Kidney glomerular epithelial cell (primary cell): ENCODE measurements around the gene CPB2.

Source experiments
- DNase-seq: peaks from one replicate; lab custom pipeline; 2025; lab: John Stamatoyannopoulos, UW

Gene CPB2

DNA sequence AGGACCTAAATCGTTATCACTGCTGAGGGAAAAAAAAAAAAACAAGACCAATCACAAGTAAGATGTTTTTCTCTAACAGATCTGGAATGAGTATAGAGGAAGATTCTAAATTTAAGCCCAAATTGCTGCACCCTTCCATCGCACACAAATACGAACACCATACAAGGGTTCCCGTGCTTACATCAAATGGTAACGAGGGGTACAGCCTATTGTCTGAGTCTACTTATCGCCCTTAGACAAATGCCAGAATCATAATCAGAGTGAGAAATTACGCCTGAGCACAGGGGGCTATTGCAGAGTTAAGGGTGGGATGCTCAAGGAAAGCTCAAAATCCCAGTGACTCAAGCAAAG lies 52.9 kb downstream of the CPB2 start:
- no peak for DNase-seq

DNA sequence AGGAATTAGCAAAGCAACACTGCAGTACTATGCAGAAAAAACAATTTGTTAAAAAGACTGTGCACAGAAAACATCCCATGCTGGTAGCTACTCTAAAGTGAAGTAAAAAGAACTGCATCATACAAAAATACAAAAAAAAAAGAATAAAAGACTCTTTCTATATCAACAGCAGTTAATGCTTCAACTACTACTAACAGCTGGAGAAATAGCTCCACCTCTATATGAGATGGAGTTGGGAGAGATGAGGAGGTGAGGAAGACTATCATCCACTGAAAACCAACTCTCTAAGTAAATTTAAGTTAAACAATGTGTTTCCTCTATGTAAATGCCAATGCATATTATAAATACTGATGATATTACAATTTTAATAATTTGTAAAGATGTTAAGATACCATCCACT lies 54.1 kb downstream of the CPB2 start:
- DNase-seq: no peak

- no peak for DNase-seq
Observed at GRCh38 chr13:46045424-46045823, 59.4 kb downstream of the CPB2 start.

GRCh38 chr13:46043647-46044046 lies 61.2 kb downstream of the CPB2 start:
- no peak for DNase-seq

GRCh38 chr13:46041419-46041839 lies 63.4 kb downstream of the CPB2 start:
- no peak for DNase-seq

- no peak for DNase-seq
Observed at GRCh38 chr13:46040763-46041162, 64.1 kb downstream of the CPB2 start.

GRCh38 chr13:46039411-46040182 lies 65.2 kb downstream of the CPB2 start:
- no peak for DNase-seq

DNA sequence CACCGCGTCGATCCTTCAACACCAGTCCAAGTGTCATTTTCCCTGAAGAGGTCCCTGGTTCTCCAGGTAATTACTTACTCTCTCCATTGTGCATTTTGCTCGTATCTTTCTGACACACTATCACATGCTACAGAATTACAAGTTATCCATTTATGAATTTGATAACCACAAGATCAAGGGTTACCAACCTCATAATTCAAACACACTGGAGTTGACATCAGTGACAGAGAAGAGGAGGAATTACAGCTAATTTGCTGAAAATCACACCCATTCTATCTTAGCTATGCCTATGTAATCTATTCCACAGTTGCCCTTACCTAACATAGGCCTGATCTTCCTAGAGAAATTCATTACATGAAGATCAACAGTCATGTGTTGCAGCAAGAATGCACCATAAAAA lies 66.5 kb downstream of the CPB2 start:
- DNase-seq: no peak

DNA sequence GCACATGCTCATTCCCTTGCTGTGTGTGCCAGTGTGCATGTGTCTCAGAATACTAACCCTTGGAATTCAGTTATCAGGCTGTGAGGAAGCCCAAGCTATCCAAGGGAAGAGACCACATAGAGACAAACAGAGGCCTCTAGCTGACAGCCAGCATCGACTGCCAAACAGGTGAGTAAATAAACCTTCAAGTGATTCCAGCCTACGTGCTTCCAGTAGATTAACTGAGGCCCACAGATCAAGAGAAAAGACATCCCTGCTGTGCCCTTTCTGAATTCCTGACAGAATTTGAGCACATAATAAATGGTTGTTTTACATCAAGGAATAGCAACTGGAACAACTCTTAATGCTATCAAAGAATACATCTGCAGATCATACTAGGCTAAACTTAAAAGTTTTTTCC lies 69.8 kb downstream of the CPB2 start:
- DNase-seq: no peak

- no peak for DNase-seq
Observed at GRCh38 chr13:46032341-46032740, 72.5 kb downstream of the CPB2 start.

DNA sequence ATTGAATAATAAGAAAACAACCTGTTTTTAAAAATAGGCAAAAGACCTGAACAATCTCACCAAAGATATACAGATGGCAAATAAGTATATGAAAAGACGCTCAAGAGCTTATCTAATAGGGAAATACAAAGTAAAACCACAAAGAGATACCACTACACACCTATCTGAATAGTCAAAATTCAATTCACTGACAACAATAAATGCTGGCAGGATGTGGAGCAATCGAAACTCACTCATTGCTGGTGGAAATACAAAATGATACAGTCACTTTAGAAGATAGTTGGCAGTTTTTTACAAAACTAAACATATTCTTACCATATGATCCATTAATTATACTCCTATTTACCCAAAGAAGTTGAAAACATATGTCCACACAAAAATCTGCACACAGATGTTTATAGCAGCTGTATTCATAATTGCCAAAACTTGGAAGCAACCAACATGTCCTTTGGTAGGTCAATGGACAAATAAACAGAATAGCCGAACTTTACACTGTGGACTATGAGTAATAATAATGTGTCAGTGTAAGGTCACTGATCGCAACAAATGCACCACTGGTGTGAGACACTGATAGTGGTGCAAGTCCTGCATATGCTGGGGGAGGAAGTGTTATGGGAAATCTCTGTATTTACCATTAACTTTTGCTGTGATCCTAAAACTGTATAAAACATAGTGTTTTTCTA lies 73.1 kb downstream of the CPB2 start:
- no peak for DNase-seq

DNA sequence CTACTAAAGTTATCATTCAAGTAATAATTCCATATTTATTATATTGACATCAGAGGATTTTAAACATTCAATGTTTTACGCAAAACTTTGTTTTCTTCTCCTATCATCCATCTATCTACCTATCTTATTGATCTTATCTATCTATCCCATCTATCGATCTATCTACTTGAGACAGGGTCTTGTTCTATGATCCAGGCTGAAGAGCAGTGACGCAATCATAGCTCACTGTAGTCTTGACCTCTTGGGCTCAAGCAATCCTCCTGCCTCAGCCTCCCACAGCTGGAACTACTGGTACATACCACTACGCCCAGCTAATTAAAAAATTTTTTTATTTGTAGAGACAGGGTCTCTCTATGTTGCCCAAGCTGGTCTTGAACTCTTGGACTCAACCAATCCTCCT lies 79.7 kb downstream of the CPB2 start:
- no peak for DNase-seq

GRCh38 chr13:46022481-46022880 lies 82.4 kb downstream of the CPB2 start:
- no peak for DNase-seq

- DNase-seq: no peak
Observed at GRCh38 chr13:46016216-46016615, 88.6 kb downstream of the CPB2 start.

DNA sequence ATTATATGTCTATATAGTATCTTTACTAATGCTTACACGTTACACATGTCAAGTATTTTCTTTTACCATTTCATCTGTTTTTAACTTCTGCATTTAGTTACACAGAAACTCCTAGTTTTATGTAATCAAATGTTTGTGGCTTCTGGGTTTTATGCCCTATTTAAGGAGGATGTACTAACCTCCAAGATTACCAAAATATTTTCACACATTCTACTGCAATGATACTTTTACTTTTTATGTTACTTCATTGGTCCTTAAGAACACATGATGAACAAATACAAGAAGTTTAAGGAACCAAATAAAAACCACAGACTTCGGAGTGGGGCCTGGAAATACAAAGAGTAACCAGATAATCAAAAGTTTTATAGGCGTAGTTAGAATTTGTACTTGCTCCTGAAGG lies 89.5 kb downstream of the CPB2 start:
- no peak for DNase-seq

- DNase-seq: no peak
Observed at GRCh38 chr13:46012404-46012803, 92.4 kb downstream of the CPB2 start.

GRCh38 chr13:46010148-46010547 lies 94.7 kb downstream of the CPB2 start:
- DNase-seq: peak; percentile 14

GRCh38 chr13:46008631-46009030 lies 96.2 kb downstream of the CPB2 start:
- DNase-seq: no peak

GRCh38 chr13:46006688-46007452 lies 98.0 kb downstream of the CPB2 start:
- no peak for DNase-seq

GRCh38 chr13:46004491-46004890 lies 100.3 kb downstream of the CPB2 start:
- DNase-seq: no peak
